ENCODE measurements around the gene DGKD.

GRCh38 chr2:233358947-233359346 is 4.7 kb downstream of the DGKD start:
- TF ChIP-seq POLR2A (IDR thresholded peaks at IDR 0.05) (no peak), CTCF (IDR thresholded peaks at IDR 0.05 in 4 of 5, conservative IDR thresholded peaks at IDR 0.05 in 1 of 5) (no peak)
